ENCODE measurements around the gene ACTA1.

- TF ChIP-seq CTCF (IDR thresholded peaks at IDR 0.05), result no peak
- no peak for TF ChIP-seq EZH2 (IDR thresholded peaks at IDR 0.05; ENCODE audit: borderline replicate concordance, insufficient read depth, low read depth, low read length, poor library complexity, severe bottlenecking)
Measured at GRCh38 chr1:229438021-229438420, 4.1 kb upstream of the ACTA1 start.

Data from B cell (primary cell).